B cell (primary cell): ENCODE data around the gene RAP1GAP2.

Experiments
- EZH2 ChIP-seq: IDR thresholded peaks from 2 replicates; pipeline ENCODE4 v1.6.1; 2012; ENCODE audit warnings: borderline replicate concordance, low read depth, mild to moderate bottlenecking, moderate library complexity, low read length; ENCODE audit not compliant: insufficient read depth, poor library complexity, severe bottlenecking
- TF ChIP-seq, protein P1 (sequence below): fragments of 200-600 bp; IDR thresholded peaks from one replicate; pipeline ENCODE4 v1.8.0; 2022; ENCODE audit warnings: antibody characterized with exemption, mild to moderate bottlenecking

DNA sequence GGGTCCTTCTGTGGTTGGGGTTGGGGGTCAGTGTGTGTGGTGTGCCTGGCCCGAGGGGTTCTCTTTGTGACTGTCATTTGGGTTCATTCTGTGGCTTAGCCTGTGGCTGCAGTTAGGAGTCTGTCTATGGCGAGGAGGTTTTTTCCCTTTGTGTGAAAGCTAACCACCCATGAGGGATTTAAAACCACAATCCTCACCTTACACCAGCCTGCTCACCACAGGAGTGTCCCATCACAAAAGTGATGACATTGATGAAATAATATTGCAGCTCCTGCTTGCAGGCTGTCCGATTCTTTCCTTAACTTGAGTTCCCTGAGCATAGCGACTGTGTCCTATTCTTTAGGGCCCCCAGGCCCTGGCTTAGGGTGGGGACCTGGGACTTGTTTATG lies 113.6 kb downstream of the RAP1GAP2 start:
- no peak for TF ChIP-seq EZH2
- TF ChIP-seq, protein P1, sequence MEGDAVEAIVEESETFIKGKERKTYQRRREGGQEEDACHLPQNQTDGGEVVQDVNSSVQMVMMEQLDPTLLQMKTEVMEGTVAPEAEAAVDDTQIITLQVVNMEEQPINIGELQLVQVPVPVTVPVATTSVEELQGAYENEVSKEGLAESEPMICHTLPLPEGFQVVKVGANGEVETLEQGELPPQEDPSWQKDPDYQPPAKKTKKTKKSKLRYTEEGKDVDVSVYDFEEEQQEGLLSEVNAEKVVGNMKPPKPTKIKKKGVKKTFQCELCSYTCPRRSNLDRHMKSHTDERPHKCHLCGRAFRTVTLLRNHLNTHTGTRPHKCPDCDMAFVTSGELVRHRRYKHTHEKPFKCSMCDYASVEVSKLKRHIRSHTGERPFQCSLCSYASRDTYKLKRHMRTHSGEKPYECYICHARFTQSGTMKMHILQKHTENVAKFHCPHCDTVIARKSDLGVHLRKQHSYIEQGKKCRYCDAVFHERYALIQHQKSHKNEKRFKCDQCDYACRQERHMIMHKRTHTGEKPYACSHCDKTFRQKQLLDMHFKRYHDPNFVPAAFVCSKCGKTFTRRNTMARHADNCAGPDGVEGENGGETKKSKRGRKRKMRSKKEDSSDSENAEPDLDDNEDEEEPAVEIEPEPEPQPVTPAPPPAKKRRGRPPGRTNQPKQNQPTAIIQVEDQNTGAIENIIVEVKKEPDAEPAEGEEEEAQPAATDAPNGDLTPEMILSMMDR: no peak
